Mucosa of stomach (tissue), 1 donor: ENCODE results near the gene CSGALNACT2.
"Not testable (repeated sequence)": the region's sequence is repeated elsewhere in the genome, so short reads cannot be mapped to it uniquely, and the experiment has no call there.

Source experiments
- H3K27me3 ChIP-seq: one replicate; pipeline ENCODE4 v1.7.0; 2013; ENCODE audit warnings: mild to moderate bottlenecking, low read length; ENCODE audit not compliant: control insufficient read depth, insufficient read depth
- H3K36me3 ChIP-seq: one replicate; pipeline ENCODE4 v1.7.0; 2013; ENCODE audit warnings: low read length; ENCODE audit not compliant: control insufficient read depth, insufficient read depth
- H3K4me1 ChIP-seq: one replicate; pipeline ENCODE4 v1.7.0; 2013; ENCODE audit warnings: mild to moderate bottlenecking, low read length; ENCODE audit not compliant: control insufficient read depth, insufficient read depth
- H3K4me3 ChIP-seq: one replicate; pipeline ENCODE4 v1.7.0; 2013; ENCODE audit warnings: low read length
- H3K9ac ChIP-seq: one replicate; pipeline ENCODE4 v1.7.0; 2013; ENCODE audit warnings: mild to moderate bottlenecking, low read length, moderate library complexity
- H3K9me3 ChIP-seq: one replicate; pipeline ENCODE4 v1.7.0; 2013; ENCODE audit warnings: mild to moderate bottlenecking, low read length, moderate library complexity; ENCODE audit not compliant: control insufficient read depth
- donor health status: Pancreatic carcinoma.

Gene CSGALNACT2

DNA sequence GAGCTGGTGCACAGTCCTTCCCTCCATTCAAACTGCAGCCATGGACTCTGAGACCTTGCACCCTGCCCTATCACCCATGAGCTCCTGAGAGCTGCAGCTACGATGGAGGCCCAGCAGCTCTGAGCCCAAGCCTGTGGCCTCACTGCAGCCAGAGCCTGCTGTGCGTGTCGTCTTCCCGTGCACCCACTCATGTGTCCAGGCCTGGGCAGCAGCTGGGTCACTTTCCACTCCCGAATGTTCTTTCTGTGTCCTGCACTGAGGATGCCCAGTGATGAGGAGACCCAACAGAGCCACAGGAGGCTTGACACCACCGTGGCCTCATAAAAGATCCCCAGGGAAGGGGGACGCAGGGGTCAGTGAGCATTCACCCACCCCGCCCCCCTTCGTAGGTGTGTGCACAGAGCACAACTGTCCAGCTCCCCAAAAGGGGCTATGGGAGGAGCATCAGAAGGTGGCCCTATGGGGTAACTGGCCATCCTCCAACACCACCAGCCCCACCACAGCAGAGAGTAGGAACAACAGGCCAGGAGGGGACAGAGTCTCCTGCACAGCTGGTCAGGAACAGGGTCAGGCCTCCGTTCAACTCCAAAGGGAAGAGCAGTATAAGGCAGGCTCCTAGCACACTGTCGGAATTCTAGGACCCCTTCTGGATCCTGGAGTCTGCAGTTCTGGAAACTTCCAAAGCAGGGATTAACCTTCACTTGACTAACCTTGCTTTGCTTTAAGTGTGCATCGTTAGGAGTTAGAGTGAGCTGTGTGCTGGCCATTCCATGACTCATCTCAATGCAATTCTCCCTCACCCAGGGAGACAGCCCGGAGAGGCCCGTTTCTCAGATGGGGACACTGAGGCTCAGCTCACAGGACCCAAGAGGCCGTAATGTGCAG is 76.1 kb downstream of the CSGALNACT2 start:
- no peaks in the 10 kb centered on the region for H3K4me1 ChIP-seq
- H3K9me3 ChIP-seq = no peaks in the 10 kb centered on the region
- H3K9ac ChIP-seq = no peak overlapping the region
- H3K36me3 ChIP-seq = no peaks in the 10 kb centered on the region
- no peak overlapping the region for H3K4me3 ChIP-seq
- no peaks in the 10 kb centered on the region for H3K27me3 ChIP-seq

DNA sequence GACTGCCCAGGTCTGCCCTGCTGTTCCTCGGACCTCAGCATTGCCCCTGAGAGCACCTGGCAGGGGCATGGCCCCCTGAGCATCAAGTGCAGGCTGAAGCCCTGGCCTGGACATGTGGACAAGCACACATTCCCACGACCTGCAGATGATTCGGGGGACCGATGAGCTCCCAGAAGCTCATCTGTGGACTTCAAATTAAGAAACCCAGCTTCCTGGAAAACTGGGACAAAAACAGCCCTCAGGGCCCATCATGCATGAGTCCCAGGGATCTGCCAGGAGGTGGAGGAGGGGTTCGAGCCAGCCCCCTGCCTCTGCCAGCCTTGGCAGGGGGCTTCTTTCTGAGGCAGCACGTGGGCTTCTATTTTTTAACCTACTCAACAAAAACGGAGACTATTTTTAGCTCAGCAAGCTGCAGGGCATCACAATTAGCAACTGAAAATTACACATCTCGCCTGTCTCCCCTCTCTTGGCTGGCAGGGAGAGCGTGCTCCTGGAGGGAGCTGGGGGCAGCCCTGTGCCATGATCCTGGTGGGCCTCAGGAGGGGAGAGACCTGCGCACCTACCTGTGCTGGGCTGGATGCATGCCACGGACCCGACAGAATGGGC is 76.8 kb downstream of the CSGALNACT2 start:
- Histone ChIP-seq H3K9me3 (no peaks in the 10 kb centered on the region), H3K9ac (no peak overlapping the region), H3K4me3 (no peak overlapping the region), H3K27me3 (no peaks in the 10 kb centered on the region), H3K36me3 (no peaks in the 10 kb centered on the region), H3K4me1 (no peaks in the 10 kb centered on the region)

DNA sequence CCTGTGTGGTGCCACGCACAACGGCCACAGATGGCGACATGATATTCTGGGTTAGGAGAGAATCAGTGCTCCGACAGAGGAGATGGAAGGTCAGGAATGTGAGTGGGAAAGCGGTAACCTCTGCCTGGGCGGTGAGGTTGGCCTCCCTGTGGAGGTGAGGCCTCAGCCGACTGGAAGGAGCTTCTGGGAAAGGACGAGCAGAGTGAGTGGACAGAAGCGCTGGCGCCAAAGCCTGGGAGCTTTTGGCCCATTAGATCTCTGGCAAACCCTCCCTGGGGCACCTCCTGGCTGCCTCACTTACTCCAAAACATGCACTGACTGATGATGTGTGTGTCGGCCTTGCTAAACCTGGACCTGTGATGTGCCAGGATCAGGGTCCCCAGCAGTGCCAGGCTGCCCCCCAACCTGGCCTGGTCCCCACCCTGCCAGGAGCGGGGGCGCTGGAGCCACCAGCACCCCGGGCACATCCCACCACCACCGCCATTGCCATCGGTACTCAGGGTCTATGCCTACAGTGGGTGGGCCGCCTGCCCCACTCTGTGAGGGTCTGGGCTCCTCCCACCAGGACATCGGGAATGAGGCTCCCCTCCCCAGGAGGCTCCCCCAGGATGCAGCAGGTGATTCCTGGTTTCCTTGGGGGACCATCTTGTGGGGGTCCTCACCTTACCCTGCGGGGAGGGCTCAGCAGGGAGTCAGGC is 77.7 kb downstream of the CSGALNACT2 start:
- H3K36me3 ChIP-seq = no peaks in the 10 kb centered on the region
- H3K27me3 ChIP-seq = peaks cover under 1% of the 10 kb centered on the region
- H3K9me3 ChIP-seq = no peaks in the 10 kb centered on the region
- H3K4me1 ChIP-seq = no peaks in the 10 kb centered on the region
- H3K9ac ChIP-seq = no peak overlapping the region
- no peak overlapping the region for H3K4me3 ChIP-seq

DNA sequence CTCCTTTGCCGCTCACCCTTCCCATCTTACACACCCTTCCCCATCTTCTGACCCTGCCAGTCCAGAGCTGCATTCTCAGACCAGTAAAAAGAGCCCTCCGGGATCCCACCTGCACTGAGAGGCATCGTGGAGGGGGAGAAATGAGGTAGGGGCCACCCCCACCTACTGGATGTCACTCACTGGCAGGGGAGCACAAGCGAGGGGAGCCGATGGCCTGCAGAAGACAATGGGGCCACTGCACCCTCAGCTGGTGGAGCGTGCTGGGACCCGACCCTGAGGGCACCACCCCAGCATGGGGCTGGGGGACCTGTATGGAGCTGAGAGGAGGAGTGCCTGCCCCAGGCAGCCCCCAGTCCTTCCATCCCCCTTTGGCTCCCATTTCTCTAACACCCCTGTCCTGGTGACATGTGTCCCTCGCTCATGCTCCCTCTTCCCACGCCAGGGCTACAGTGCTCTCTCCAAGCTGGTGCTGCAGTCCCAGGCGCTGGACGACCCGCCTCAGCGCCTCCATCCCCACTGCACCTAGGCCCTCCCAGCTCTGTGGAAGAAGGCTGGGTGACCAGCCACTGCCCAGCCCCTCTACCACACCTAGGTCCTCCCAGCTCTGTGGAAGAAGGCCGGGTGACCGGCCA is 78.8 kb downstream of the CSGALNACT2 start:
- Histone ChIP-seq H3K4me1 (no peaks in the 10 kb centered on the region), H3K9ac (no peak overlapping the region), H3K4me3 (no peak overlapping the region), H3K36me3 (no peaks in the 10 kb centered on the region), H3K27me3 (peaks cover 5% of the 10 kb centered on the region), H3K9me3 (no peaks in the 10 kb centered on the region)

DNA sequence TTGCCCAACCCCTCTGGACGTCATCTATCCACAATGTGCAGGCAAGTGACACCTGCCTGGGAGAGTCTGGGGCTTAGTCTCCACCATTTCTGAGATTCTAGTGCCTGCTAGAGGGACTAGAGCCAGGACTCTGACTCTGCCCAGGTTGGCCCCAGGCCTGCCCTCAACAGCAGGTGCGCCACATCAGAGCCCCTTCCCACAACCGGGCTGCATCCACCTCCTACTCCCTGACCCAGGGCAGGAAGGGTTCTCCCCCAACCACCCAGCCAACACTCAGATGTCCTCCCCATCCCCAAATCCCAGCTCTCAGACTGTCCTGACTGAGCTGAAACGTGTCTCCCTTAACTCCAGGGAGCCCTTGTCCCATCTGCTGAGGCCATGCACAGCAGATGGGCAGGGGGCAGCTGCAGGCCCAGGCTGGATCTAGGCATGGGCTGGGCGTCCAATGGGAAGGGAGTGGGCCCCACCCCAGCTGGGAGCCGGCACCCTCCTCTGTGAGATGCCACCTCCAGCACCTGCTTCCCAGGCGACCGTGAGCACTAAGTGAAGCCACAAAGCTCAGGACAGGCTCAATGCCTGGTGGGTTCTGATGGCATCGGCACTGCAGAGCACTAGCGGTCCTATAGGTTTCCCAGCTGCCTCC is 79.4 kb downstream of the CSGALNACT2 start:
- H3K9ac ChIP-seq = no peak overlapping the region
- H3K36me3 ChIP-seq = no peaks in the 10 kb centered on the region
- H3K4me1 ChIP-seq = no peaks in the 10 kb centered on the region
- no peak overlapping the region for H3K4me3 ChIP-seq
- peaks cover 5% of the 10 kb centered on the region for H3K27me3 ChIP-seq
- H3K9me3 ChIP-seq = no peaks in the 10 kb centered on the region

DNA sequence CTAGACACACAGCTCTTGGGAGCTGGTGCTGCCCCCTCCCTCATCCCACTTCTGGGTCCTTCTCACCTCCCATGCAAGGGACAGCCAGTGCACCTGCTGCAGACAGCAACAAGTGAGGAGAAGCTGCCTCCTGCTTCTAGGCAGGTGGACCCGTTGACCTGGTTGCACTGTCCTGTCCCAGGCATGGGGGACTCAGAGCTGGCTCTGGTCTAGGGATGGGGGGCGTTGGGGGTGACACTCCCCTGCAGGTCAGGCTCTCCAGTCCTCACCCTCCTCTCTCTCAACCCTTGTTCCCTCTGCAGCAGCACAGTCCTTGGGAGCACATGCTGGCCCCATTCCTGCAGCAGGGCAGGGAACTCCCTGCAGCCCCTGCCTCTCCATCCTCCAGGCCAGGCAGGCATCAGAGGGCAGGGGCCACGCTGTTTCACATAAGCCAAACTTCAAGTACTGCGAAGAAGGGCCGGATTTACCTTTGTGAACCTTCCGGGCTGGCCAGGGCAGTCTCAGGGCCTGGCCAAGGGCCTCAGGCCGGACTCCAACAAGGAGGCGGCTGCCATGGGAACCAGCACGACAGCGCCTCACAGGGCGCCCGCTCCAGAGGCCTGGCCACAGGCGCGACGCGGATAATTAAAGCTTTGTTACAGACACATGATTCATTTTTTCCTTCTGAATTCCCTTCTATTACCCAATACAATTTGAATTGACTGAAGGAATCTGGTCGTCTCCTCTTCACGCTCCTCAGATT is 80.1 kb downstream of the CSGALNACT2 start:
- no peak overlapping the region for H3K9ac ChIP-seq
- H3K9me3 ChIP-seq = no peaks in the 10 kb centered on the region
- no peak overlapping the region for H3K4me3 ChIP-seq
- H3K36me3 ChIP-seq = no peaks in the 10 kb centered on the region
- no peaks in the 10 kb centered on the region for H3K4me1 ChIP-seq
- H3K27me3 ChIP-seq = peaks cover 5% of the 10 kb centered on the region

DNA sequence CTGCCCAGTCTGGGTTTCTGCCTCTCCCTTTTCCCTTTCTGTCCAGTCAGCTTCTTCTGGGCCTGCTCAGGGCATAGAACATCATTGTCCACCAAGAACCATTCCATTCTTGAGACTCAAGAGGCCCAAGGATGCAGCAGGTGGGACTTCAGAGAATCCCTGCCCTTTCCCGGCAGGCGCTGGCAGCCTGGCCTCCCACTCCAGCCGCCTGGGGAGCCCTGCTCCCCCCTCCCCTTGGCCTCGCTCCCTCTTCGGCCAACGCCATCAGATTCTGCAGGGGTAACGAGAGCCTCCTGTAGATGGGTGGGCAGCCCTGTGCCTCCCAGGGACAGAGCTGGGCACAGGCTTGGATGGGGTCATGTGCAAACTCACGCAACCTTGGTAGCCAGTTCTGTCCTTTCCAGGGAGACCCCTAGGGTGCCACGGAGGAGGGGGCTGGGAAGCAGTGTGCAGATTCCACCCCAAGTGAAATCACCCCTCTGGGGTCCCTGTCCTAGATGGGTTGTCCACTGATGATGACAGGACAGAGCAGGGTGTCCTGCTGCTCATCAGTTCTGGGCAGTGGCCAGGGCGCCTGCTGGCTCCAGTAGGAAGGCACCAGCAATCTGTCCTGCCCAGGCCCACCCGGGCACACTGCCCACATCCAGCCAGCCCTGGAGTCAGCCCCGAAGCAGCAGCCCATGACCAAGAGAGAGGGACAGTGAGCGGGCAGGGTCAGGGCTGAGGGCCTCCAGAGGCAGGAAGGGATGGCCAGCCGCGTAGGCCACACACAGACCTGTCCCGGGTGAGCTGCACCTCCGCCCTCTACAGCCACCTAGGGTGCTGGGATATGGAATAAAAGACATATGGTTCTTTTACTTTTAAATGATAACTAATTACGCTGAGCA is 80.9 kb downstream of the CSGALNACT2 start:
- H3K9me3 ChIP-seq = no peaks in the 10 kb centered on the region
- H3K4me1 ChIP-seq = no peaks in the 10 kb centered on the region
- H3K9ac ChIP-seq = no peak overlapping the region
- peaks cover 5% of the 10 kb centered on the region for H3K27me3 ChIP-seq
- H3K4me3 ChIP-seq = no peak overlapping the region
- H3K36me3 ChIP-seq = no peaks in the 10 kb centered on the region

DNA sequence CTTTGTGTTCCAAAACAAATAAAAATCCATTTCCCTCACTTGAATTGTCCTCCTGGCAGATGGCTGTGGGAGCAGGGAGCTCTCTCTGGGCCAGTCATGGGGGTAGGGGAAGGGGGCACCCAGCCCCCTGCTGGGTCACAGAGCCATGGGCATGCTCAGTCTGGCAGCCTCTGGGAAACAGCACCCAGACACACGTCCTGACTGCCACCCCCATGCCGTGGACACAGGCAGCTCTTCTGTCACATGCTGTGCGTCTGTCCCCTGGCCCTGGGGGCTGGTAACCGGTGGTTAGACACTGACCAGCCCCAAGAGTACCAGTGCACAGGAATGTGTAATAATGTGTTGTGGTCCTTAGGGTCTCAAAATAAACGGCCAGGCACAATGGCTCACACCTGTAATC is 81.6 kb downstream of the CSGALNACT2 start:
- Histone ChIP-seq H3K9me3 (no peaks in the 10 kb centered on the region), H3K36me3 (no peaks in the 10 kb centered on the region), H3K4me1 (no peaks in the 10 kb centered on the region), H3K9ac (no peak overlapping the region), H3K4me3 (no peak overlapping the region), H3K27me3 (peaks cover 5% of the 10 kb centered on the region)

DNA sequence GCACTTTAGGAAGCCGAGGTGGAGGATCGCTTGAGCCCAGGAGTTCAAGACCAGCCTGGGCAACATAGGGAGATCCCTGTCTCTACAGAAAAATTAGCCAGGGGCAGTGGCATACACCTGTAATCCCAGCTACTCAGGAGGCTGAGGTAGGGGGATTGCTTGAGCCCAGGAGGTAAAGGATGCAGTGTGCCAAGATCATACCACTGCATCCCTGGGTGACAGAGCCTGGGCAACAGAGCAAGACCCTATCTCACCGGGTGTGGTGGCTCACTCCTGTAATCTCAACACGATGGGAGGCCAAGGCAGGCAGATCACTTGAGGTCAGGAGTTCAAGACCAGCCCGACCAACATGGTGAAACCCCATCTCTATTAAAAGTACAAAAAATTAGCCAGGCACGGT is 82.0 kb downstream of the CSGALNACT2 start:
- not testable (repeated sequence) for H3K27me3 ChIP-seq, H3K4me3 ChIP-seq, H3K9me3 ChIP-seq, H3K9ac ChIP-seq, H3K4me1 ChIP-seq, H3K36me3 ChIP-seq

DNA sequence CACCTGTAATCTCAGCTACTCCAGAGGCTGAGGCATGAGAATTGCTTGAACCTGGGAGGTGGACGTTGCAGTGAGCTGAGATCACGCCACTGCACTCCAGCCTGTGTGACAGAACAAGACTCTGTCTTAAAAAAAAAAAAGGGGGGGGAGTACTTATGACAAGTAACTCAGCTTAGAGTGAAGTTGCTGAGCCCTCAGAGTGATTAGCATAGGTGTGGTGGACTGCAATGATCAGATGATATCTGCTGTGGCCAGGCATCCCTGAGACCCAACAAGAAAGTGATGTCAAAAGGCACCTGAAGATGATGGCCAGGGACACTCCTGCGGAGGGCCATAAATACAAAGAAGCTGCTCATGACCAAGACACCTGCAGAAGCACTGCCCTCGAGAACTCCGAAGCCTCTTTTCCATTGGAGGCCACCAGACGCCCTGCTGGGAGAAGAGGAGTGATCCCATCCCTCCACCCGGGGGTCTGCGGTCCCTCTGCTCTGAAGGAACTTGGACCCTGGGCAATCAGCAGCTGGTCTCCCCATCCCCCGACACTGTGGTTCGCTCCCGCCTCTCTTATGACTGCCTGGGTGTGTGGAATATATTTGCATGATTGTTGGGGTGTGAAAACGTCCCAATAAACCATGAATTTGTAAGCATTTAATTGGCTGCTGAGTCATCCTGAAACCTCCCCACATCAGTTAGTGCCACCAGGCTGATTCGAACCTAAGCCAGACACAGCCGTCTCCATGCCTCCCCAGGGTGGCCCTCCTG is 82.6 kb downstream of the CSGALNACT2 start:
- H3K4me1 ChIP-seq = no peaks in the 10 kb centered on the region
- H3K4me3 ChIP-seq = no peak overlapping the region
- no peak overlapping the region for H3K9ac ChIP-seq
- H3K27me3 ChIP-seq = peaks cover 5% of the 10 kb centered on the region
- no peaks in the 10 kb centered on the region for H3K9me3 ChIP-seq
- H3K36me3 ChIP-seq = no peaks in the 10 kb centered on the region
